Activated T-cell treated with anti-CD3 and anti-CD28 coated beads for 48 hours (primary cell): ENCODE data around the gene GMPPA.

Experiments
- DNase-seq: peaks from one replicate; pipeline ENCODE4 v3.0.0-alpha.2; 2020; ENCODE audit warnings: low read depth

GMPPA gene

DNA sequence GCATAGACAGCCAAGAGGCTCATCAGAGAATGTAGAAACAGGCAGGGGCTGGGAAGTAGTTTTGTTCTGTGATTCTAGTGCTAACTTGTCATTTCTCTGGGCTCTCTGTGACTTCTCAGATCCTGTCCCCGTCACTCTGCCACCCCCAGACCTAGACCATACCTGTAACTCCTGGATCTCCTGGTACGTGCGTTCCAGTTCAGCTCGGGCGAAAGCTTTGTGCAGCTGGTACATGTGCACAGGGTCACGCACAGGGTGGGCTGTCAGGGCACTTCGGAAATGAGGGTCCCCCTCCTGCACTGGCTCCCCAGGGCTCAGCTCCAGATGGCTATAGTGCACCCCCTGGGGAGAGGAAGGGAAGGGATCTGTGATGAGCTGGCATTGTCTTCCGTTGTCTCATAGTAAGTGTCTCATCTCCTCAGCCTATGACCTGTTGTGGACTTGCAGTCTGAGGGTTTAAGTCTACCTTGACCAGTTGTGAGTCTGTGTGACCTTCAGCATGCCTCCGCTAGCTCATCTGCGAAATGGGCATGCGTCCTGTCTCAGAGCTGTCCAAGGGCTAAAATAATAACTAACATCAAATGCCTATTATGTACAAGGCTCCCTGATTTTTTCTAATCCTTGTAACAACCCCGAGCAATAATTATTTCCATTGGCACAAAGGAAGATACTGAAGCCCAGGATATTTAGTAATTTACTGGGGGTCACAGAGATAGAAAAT is 42.3 kb downstream of the GMPPA start:
- DNase-seq = no peak

DNA sequence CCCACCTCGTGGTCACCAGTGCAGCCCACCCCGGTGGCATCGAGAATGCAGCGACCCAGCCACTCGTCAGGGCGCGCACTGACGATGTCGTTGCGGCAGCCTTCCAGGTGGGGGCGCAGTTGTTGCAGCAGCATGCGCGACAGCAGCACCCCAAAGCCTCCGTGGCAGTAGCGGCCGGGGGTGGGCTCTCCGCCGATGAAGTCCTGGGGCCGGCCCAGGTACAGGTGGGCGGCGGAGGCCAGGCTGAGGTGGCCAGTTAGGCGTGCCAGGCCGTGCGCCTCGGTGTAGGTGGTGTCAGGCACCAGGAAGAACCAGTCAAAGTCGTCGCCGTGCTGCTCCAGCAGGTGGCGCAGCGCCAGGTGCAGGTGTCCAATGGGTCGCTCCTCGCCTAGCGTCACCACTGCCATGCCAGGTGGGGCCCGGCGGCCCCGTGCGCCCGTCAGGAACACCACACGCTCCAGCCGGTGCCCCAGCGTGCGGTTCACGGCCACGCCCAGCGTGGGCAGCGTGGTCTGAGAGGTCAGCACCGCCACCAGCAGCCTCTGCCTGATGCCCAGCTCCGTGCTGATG is 43.0 kb downstream of the GMPPA start:
- peak; percentile 86 for DNase-seq

DNA sequence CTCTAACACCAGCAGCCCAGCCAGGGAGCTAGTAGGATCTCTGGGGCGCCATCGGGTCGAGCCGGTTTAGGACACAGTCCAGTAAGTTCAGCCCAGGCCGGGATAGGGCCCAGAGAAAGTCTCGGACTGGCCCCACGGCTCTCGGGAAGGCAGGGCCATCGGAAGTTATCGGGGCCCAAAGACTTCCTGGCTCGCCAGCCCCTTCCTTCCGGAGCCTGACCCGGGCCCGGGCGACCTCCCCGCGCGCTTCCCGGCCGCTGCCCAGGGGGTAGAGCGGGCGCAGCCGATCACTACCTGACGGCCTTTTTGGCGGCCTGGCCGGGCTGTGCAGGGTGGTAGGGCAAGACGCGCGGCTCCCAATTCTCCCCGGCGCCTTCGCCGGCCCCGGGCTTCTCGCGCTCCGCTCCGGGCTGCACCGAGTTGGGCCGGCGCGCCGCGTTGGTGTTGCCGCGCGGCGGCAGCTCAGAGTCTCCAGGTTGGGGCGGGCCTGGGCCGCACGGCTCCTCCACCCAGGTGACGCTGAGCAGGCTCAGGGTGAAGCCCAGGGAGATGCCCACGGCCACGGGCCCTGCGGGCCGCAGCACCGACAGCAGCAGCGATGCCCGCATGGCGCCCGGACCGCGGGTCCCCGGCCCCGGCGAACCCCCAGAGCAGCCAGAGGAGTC is 44.4 kb downstream of the GMPPA start:
- DNase-seq = no peak

DNA sequence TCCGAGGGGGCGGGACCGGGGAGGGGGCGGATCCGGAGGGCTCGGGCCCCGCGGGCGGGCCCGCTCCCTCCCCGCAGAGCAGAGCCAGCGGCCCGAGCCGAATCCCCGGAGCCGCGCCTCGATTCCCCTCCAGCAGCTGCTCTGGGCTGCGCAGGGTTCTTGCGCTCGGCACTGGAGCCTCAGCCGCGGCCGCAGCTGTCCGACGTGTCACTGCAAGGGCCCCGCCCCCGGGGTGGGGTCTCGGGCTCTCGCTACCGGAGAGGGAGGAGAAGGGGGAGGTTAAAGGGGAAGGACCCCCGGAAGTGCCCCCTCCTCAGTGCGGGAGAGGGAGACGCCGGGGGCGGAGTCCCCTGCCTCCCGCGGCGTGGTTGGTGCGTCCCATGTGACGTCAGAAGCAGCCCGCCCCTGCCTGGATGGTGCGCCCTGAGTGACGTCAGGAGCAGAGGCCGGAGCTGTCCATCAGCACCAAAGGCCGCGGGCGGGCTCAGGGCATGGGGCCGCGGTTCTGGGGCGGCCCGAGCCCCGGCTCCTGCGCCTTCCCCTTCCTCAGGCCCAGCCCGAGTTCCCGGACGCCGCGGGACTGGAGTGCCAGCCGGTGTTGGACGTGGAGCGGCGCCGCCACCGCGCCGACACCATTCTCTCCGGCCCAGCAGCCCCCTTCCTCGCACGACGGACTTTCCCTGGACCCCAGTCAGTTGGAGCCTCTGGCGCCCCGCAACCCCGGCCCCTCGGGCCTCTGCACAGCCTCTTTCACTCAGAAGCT is 45.1 kb downstream of the GMPPA start, which contains the start of the genes CHPF and TMEM198:
CHPF (minus strand) TSS at position 214 of the 763 bp plus-strand sequence. CDS start 271 bp downstream, outside the sequence.
TMEM198 (plus strand) TSS at position 433 of the 763 bp plus-strand sequence. CDS start 700 bp downstream, outside the sequence.
- peak; percentile 93 for DNase-seq

DNA sequence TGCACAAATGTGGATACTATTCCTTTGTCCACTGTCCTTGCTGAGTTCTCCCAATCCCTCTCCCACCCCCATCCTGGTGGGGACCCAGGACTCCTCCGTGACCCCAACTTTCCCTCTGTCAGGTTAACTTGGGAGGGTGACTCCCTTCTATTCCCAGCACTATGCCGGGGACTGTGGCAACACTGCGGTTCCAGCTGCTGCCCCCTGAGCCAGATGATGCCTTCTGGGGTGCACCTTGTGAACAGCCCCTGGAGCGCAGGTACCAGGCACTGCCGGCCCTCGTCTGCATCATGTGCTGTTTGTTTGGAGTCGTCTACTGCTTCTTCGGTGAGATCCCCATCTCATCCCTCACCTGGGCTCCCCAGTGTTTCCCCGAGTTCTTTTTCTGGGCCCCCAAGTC is 45.9 kb downstream of the GMPPA start:
- no peak for DNase-seq

DNA sequence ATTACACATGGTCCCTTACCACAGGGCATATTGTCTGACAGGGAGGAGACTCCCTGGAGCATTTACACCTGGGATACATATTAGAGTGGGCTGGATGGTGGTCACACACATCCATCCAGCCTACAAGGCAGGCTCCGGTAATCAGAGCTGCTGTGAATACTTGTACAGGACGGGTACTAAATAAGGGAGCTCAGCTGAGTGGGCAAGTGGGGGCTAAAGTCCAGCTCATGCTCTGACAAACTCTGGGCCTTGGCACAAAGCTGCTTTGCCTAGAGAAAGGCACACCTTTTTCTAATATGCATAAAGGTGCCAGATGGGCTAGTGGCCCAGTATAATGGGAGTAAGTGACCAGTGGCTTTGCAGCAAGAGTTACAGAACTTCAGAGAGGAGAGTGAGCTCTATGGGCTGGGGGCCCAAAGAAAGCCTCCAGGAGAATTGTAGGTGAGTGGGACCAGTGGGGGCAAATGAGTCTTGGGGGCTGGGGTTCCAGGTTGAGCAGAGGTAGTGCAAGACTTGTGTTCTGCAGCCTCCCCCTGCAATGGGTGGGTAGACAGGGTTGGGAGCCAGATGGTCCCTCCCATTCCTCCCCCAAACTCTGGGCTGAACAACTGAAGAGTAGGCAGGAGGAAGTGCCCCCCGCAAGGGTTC is 46.7 kb downstream of the GMPPA start:
- DNase-seq = no peak

DNA sequence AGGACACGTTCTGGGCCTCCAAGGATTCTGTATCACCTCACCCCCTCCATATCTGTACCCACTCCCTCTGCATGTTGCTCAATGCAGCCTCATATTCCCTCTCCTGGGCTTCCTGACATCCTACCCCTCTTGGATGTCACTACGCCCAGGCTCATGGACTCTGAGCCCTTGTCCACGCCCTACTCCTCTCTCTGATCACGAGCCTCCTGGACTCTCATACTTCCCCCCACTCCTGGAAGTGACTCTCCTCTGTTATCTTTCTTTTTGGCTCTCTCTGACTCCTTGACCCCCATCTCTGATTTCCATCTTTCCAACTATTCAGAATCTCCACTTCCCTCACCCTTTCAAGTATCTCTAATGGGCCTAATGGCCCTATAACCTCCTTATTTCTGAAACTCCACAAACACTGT is 47.3 kb downstream of the GMPPA start:
- DNase-seq = no peak

DNA sequence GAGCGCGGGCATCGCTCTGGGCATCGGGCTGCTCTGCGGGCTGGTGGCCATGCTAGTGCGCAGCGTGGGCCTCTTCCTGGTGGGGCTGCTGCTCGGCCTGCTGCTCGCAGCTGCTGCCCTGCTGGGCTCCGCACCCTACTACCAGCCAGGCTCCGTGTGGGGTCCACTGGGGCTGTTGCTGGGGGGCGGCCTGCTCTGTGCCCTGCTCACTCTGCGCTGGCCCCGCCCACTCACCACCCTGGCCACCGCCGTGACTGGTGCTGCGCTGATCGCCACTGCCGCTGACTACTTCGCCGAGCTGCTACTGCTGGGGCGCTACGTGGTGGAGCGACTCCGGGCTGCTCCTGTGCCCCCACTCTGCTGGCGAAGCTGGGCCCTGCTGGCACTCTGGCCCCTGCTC is 48.9 kb downstream of the GMPPA start:
- DNase-seq = no peak

DNA sequence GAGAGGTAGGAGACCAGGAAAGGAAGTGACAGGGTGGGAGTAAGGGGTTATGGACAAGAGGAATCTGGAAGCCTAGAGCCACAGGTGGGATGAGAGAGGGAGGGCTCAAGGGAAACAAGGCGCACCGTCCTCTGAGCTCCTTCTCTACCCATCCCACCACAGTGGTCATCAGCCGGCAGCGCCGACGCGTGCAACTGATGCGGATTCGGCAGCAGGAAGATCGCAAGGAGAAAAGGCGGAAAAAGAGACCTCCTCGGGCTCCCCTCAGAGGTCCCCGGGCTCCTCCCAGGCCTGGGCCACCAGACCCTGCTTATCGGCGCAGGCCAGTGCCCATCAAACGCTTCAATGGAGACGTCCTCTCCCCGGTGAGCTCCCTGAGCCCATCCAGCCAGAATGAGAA is 50.3 kb downstream of the GMPPA start:
- no peak for DNase-seq

DNA sequence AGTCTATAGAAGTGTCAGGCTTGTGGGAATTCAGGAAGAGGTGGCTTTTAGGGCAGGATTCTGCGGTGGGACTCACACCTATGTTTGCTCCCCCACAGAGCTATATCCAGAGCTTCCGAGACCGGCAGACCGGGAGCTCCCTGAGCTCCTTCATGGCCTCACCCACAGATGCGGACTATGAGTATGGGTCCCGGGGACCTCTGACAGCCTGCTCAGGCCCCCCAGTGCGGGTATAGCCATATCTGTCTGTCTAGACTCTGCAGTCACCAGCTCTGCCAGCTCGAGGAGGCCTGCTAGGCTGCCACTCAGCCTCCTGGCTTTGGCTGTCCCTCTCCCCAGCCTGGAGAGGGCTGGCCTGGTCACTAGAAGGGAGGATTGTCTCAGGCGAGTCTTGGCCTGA is 50.9 kb downstream of the GMPPA start:
- DNase-seq = no peak

DNA sequence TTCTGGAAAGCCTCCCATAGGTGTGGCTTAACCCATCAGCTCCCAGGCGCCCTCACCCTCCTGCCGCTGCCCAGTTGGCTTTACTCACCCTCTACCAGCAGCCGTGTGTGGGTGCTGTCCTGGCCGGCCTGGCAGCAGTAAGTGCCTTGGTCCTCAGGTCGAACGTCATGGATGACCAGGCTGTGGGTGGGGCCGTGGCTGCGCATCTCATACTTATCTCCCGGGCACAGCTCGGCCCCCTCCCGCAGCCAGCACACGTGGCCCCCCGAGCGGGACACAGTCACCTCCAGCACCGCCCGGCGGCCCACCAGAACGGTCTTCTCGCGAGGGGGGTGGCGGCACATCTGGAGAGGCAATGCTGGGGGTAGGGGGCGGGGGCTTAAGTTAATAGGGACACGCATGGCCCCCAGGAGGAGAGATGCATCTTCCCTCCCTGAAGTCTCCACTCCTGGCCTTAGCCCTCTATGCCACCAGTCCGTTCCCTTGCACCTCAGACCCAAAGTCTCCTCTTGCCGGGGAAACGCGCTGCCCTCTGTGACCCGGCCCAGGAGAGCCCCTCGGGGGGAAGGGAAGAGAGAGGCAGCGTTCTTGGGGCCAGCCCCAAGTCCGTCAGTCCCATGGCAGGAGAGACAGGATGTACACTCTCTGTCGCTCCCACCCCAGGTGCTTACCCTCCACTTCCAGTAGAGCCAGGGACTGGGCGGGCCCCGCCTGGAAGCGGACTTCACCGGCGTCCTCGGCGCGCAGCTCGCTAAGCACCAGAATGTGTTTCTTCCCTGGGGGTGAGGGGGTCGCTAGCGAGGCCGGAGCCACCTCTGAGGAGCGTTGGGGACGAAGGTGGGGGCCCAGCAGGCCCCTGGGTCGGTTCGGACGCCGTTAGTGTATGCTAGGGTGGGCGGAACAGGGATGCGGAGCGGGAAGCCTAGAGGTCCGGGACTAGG is 53.0 kb downstream of the GMPPA start:
- DNase-seq = no peak

DNA sequence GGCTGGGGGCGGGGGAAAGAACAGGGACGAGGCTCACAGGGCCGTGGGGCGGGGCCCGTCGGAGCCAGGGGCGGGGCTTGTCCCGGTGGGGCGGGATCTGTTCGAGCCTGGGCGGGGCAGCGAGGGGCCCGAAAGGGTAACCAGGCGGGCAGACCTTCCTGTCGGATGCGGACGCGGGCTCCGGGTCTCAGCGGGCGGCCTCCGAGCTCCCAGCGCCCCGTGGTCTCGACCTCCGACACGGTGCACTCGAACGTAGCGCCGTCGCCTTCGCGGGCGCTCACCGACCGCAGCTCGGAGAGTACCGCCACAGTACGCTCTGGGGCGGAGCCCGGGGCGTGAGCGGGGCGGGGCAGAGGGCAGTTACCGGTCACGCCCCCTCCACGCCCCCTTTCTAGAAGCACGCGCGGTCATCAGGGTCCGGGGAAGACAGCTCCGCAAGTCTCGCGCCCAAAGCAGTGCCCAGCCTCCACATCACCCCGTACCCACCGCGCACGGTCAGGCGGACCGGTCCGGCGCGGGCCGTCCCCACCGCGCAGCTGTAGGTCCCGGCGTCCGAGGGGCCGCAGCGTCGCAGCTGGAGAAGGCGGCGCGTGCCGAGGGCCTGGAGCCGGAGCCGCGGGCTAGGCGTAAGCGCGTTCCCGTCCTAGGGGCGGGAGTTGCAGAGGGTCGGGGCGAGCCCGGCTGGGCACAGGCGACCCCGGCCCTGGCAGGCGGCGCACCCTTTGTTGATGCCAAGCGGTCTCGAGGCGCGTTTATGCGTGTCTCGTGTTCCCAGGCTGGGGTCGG is 53.9 kb downstream of the GMPPA start:
- peak; percentile 81 for DNase-seq

DNA sequence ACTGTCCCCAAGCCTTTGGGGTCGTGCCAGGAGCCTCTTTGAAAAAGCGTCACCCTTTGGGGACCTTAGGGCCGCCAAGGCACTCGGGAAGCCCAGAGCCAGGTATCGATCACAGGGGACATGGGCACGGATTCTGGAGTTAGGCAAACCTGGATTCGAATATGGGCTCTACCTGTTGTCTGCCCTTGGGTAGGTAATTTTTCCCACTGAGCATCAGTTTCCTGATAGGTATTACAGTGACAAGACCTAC is 54.4 kb downstream of the GMPPA start:
- no peak for DNase-seq

DNA sequence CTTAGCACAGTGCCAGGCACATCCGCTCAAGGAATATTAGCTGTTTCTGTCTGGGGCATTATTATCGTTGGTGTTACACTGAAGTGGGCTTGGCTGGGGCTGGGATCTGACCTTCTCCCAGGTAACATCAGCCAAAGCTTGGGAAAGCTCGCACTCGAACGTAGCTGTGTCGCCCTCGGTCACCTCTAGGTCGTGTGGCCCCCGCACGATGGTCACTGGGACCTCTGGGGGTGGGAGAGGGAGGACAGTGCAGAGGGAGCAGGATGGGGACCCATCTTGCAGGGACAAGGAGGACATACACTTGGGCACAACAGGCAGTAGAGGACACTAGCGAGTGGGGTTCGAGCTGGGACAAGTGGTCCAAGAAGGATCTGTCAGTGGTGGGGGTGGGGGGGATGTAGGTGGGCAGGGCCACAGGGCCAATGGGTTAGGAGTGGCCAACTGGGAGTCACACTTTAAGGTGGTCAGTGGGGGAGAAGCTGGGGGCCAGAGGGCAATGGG is 54.8 kb downstream of the GMPPA start:
- DNase-seq = no peak

DNA sequence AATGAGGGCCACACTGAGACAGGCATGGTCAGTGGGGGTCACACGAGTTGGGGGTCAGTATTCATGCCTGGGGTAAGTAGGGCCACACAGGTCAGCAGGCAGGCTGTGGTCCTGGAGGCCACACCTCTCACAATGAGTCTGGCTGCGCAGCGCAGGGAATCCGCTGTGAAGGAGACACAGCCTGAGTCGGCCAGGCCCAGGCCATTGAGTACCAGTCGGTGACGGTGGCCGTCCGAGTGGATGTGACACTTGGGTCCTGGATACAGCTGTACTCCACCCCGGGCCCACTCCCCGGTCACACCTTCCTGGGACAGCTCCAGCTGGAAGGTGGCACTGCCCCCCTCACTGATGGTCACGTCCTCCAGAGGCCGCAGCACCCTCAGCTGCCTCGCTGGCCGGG is 55.7 kb downstream of the GMPPA start:
- DNase-seq = no peak

DNA sequence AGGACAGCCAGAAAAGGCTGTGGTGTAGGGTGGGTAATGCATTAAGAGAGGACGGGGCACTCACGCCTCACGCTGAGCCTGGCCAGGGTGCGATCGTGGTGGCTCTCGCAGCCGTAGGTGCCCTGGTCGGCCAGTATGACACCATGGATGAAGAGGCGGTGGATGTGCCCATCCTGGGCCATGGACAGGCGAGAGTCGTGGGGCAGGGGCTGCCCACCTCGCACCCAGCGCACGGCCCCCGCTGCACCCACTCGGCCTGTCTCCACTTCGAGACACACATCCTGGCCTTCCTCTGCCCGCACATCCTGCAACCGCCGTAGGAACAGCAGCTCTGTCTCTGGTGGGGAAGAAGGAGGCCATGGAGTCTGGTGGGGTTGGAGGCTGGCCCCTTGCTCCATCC is 57.3 kb downstream of the GMPPA start:
- DNase-seq = no peak

DNA sequence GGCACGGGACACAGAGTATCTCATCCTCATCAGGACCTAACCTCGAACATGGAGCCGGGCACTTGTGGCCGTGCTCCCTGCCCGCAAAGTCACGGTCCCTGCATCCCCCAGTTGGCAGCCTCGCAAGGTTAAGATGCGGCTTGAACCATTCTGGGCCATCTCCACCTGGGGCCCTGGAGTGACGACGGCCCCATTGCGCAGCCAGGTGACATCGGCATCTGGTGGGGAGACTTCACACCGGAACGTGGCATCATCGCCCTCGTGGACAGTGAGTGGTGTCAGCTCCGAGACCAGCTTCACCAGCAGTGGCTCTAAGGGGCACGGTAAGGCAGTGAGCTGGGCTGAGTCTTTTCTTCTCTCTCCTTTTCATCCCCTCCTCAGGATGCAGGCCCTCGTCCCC is 57.7 kb downstream of the GMPPA start:
- no peak for DNase-seq
